A549 treated with Hydrocortisone at 1 μM for 4 hours (cell line): Measurements from ENCODE around the gene NELFA. TPM values are rescaled to one million over a fixed set of nuclear protein-coding genes. Genes with fewer than 3 reads are reported as not detected.

Source experiments
- total RNA-seq: library from RNA; stranded (reverse); fragments of 200-300 nt; extraction: Qiagen RNA extraction; gene quantifications from 5 replicates; pipeline ENCODE4 v1.2.3, GENCODE V29; 2022

Gene NELFA
- 21.1 to 23.5 TPM (median 22.8 TPM) in 5 replicates for total RNA-seq

GRCh38 chr4:2008921-2009650 lies at the start of gene NELFA:
NELFA (minus strand) TSS chr4:2008974; CDS start chr4:2008959, 15 bp downstream.

Other genes with a start within 250 kb of the NELFA start
- 1.6 to 2.4 TPM (median 2.0 TPM) in 5 replicates for gene FGFR3, start 215.7 kb downstream of the NELFA start, total RNA-seq
- gene LETM1, start 152.8 kb downstream of the NELFA start, total RNA-seq: 26.9 to 31.4 TPM (median 28.2 TPM) in 5 replicates
- gene NSD2, start 137.6 kb downstream of the NELFA start, total RNA-seq: 35.5 to 49.3 TPM (median 43.6 TPM) in 5 replicates
- 12.2 to 13.6 TPM (median 12.9 TPM) in 5 replicates for gene NAT8L, start 50.4 kb upstream of the NELFA start, total RNA-seq
- 6.6 to 8.9 TPM (median 7.5 TPM) in 5 replicates for gene HAUS3, start 233.1 kb upstream of the NELFA start, total RNA-seq
- 0.45 to 0.91 TPM (median 0.77 TPM) in 5 replicates for gene POLN, start 233.1 kb upstream of the NELFA start, total RNA-seq